H1 (cell line): Measurements from ENCODE around the gene HES3. TPM values are rescaled to one million over a fixed set of nuclear protein-coding genes. Genes with fewer than 3 reads are reported as not detected.

Experiments
- CTCF ChIA-PET: fragments of 300-600 bp; sonication (Branson Sonifier 250); formaldehyde crosslinking; loops from one replicate; lab custom pipeline; 2021; ENCODE audit not compliant: partially characterized antibody; lab: Charles Lee
- POLR2A ChIA-PET: fragments of 300-600 bp; sonication (Branson Sonifier 250); formaldehyde crosslinking; loops from one replicate; lab custom pipeline; 2021; ENCODE audit warnings: inconsistent platforms; ENCODE audit not compliant: partially characterized antibody; lab: Charles Lee
- DNase-seq, 2 experiments: peaks; one replicate each; pipeline versions ENCODE4 v3.0.0 to v3.0.0-alpha.2; 2010 to 2022; ENCODE audit warnings: low spot score in 2 of 2, low read depth in 1 of 2, mixed read lengths in 1 of 2
- FAIRE-seq: peaks from 2 replicates; lab custom pipeline; 2011; peaks lifted over from hg19 to GRCh38; lab: Jason Lieb, UNC
- H2AFZ ChIP-seq: 2 replicates; pipeline ENCODE4 v1.8.1; 2012; ENCODE audit warnings: low read length, inconsistent platforms
- H2AK5ac ChIP-seq: 2 replicates; pipeline ENCODE4 v1.6.1; 2013; ENCODE audit warnings: low read depth, low read length
- H2BK120ac ChIP-seq: replicated peaks from 2 replicates; pipeline ENCODE3; 2013; ENCODE audit warnings: low read depth, low read length, inconsistent platforms
- H2BK12ac ChIP-seq: 2 replicates; pipeline ENCODE4 v1.6.1; 2013; ENCODE audit warnings: low read depth, low read length
- H2BK15ac ChIP-seq: 2 replicates; pipeline ENCODE4 v1.6.1; 2013; ENCODE audit warnings: low read length
- H2BK20ac ChIP-seq: 2 replicates; pipeline ENCODE4 v1.6.1; 2013; ENCODE audit warnings: low read length
- H2BK5ac ChIP-seq: 2 replicates; pipeline ENCODE4 v1.6.1; 2013; ENCODE audit warnings: low read depth, low read length
- H3K14ac ChIP-seq: 2 replicates; pipeline ENCODE4 v1.6.1; 2013; ENCODE audit warnings: inconsistent platforms; ENCODE audit not compliant: insufficient read length
- H3K18ac ChIP-seq: 2 replicates; pipeline ENCODE4 v1.6.1; 2013; ENCODE audit warnings: low read length; ENCODE audit errors: extremely low read depth
- H3K23ac ChIP-seq: 2 replicates; pipeline ENCODE4 v1.6.1; 2013; ENCODE audit warnings: inconsistent platforms; ENCODE audit not compliant: insufficient read length
- H3K23me2 ChIP-seq: 2 replicates; pipeline ENCODE4 v1.6.1; 2013; ENCODE audit warnings: low read depth, low read length
- H3K27ac ChIP-seq: 2 replicates; pipeline ENCODE4 v1.6.1; 2011; ENCODE audit warnings: low read depth, low read length, inconsistent platforms
- H3K27me3 ChIP-seq, 4 experiments: replicated peaks in 1 of 4; 1 replicate in 1 of 4; 2 replicates in 3 of 4; pipeline versions ENCODE4 v1.6.1 to v1.8.1; 2011 to 2013; ENCODE audit warnings: low read length in 3 of 4, mild to moderate bottlenecking in 3 of 4, inconsistent platforms in 2 of 4, mixed read lengths in 2 of 4, moderate library complexity in 1 of 4; ENCODE audit not compliant: control insufficient read depth in 3 of 4, insufficient read depth in 3 of 4; ENCODE audit errors: extremely low read depth in 1 of 4
- H3K36me3 ChIP-seq, 4 experiments: 2 replicates each; pipeline versions ENCODE4 v1.6.1 to v1.8.1; 2011 to 2013; ENCODE audit warnings: mild to moderate bottlenecking in 4 of 4, low read length in 3 of 4, moderate library complexity in 2 of 4, control low read depth in 1 of 4, inconsistent platforms in 1 of 4; ENCODE audit not compliant: insufficient read depth in 4 of 4, control insufficient read depth in 2 of 4
- H3K4ac ChIP-seq: replicated peaks from 2 replicates; pipeline ENCODE3; 2013; ENCODE audit warnings: low read length, low read depth, mixed read lengths, inconsistent platforms; ENCODE audit not compliant: insufficient read length
- H3K4me1 ChIP-seq, 4 experiments: replicated peaks in 1 of 4; 1 replicate in 1 of 4; 2 replicates in 3 of 4; pipeline versions ENCODE4 v1.6.1 to v1.8.1; 2011 to 2013; ENCODE audit warnings: low read length in 3 of 4, inconsistent platforms in 2 of 4, mixed read lengths in 1 of 4; ENCODE audit not compliant: insufficient read depth in 4 of 4, control insufficient read depth in 3 of 4
- H3K4me2 ChIP-seq, 2 experiments: 2 replicates each; pipeline versions ENCODE4 v1.6.1 to v1.8.1; 2011 to 2013; ENCODE audit warnings: low read depth in 2 of 2, low read length in 2 of 2, control low read depth in 1 of 2, inconsistent platforms in 1 of 2, mild to moderate bottlenecking in 1 of 2; ENCODE audit not compliant: insufficient read depth in 1 of 2
- H3K4me3 ChIP-seq, 4 experiments: fragments of 200-600, 300-600 bp in 1 of 4; sonication (generic), shearing (Covaris generic), sonication (Bioruptor Twin) in 1 of 4; 2 replicates each; pipeline versions ENCODE4 v1.5.1 to v1.8.1; 2011 to 2016; ENCODE audit warnings: low read length in 4 of 4, low read depth in 3 of 4, control low read depth in 2 of 4, inconsistent platforms in 2 of 4, mild to moderate bottlenecking in 2 of 4, mixed read lengths in 1 of 4, moderate library complexity in 1 of 4; ENCODE audit not compliant: insufficient read depth in 2 of 4; ENCODE audit errors: extremely low read depth in 1 of 4
- H3K56ac ChIP-seq: replicated peaks from 2 replicates; pipeline ENCODE3; 2013; ENCODE audit warnings: low read depth, mild to moderate bottlenecking, mixed read lengths, low read length, inconsistent platforms; ENCODE audit not compliant: insufficient read length
- H3K79me1 ChIP-seq: 2 replicates; pipeline ENCODE4 v1.6.1; 2013; ENCODE audit warnings: low read depth, low read length, control low read depth
- H3K79me2 ChIP-seq, 2 experiments: 2 replicates each; pipeline versions ENCODE4 v1.6.1 to v1.8.1; 2012 to 2013; ENCODE audit warnings: low read length in 2 of 2, mild to moderate bottlenecking in 2 of 2, inconsistent platforms in 1 of 2; ENCODE audit not compliant: insufficient read depth in 2 of 2, control insufficient read depth in 1 of 2
- H3K9ac ChIP-seq, 4 experiments: replicated peaks in 1 of 4; 1 replicate in 1 of 4; 2 replicates in 3 of 4; pipeline versions ENCODE4 v1.6.1 to v1.8.1; 2011 to 2013; ENCODE audit warnings: low read depth in 3 of 4, low read length in 3 of 4, control low read depth in 2 of 4, mild to moderate bottlenecking in 2 of 4, moderate library complexity in 2 of 4, inconsistent platforms in 1 of 4; ENCODE audit errors: extremely low read depth in 1 of 4
- H3K9me3 ChIP-seq, 2 experiments: 2 replicates each; pipeline versions ENCODE4 v1.6.1 to v1.8.1; 2012 to 2013; ENCODE audit warnings: mild to moderate bottlenecking in 2 of 2, moderate library complexity in 2 of 2, control low read depth in 1 of 2, inconsistent platforms in 1 of 2, low read depth in 1 of 2, low read length in 1 of 2, mixed read lengths in 1 of 2; ENCODE audit not compliant: insufficient read depth in 2 of 2
- H4K20me1 ChIP-seq, 2 experiments: replicated peaks in 1 of 2; 2 replicates each; pipeline versions ENCODE3 to v1.8.1; 2011 to 2013; ENCODE audit warnings: inconsistent platforms in 2 of 2, low read length in 2 of 2, mild to moderate bottlenecking in 1 of 2; ENCODE audit not compliant: insufficient read depth in 2 of 2, control insufficient read depth in 1 of 2
- H4K5ac ChIP-seq: 2 replicates; pipeline ENCODE4 v1.6.1; 2013; ENCODE audit warnings: low read length, low read depth, mixed read lengths, inconsistent platforms; ENCODE audit not compliant: insufficient read length
- H4K8ac ChIP-seq: 2 replicates; pipeline ENCODE4 v1.8.0; 2013; ENCODE audit warnings: mild to moderate bottlenecking, moderate library complexity, low read length, inconsistent platforms; ENCODE audit not compliant: insufficient read depth; ENCODE audit errors: extremely low read depth
- H4K91ac ChIP-seq: replicated peaks from 2 replicates; pipeline ENCODE3; 2013; ENCODE audit warnings: low read length, mixed read lengths, inconsistent platforms; ENCODE audit not compliant: insufficient read length
- KDM5A ChIP-seq: fragments of 200-600 bp; IDR thresholded peaks from 2 replicates; pipeline ENCODE4 v1.7.1; 2012; ENCODE audit warnings: mild to moderate bottlenecking, low read length, inconsistent platforms, mixed read lengths
- SIN3A ChIP-seq, 2 experiments: IDR thresholded peaks in 1 of 2; conservative IDR thresholded peaks in 1 of 2; 2 replicates each; pipeline ENCODE4 v1.6.1; 2011 to 2012; ENCODE audit warnings: low read length in 2 of 2, improper control_type of control experiment in 1 of 2, low read depth in 1 of 2, mild to moderate bottlenecking in 1 of 2
- SRF ChIP-seq: IDR thresholded peaks from 2 replicates; pipeline ENCODE4 v1.6.1; 2011; ENCODE audit warnings: mild to moderate bottlenecking, low read depth, low read length, moderate library complexity
- TAF1 ChIP-seq: IDR thresholded peaks from 2 replicates; pipeline ENCODE4 v1.6.1; 2011; ENCODE audit warnings: mild to moderate bottlenecking, low read depth, low read length
- ZNF274 ChIP-seq: IDR thresholded peaks from 2 replicates; pipeline ENCODE4 v1.7.0; 2012; ENCODE audit warnings: low read length, borderline replicate concordance; ENCODE audit errors: extremely low read depth
- WGBS, 2 experiments: shearing (Covaris generic) in 1 of 2; methylation state at CpG; one replicate each; pipeline versions ENCODE4 v1.1.6 to v1.1.7; 2013 to 2015; ENCODE audit warnings: low lambda C conversion rate in 2 of 2, mixed read lengths in 2 of 2, inconsistent platforms in 1 of 2, low coverage in 1 of 2, missing lambda C conversion rate in 1 of 2; ENCODE audit not compliant: insufficient replicate concordance in 2 of 2, insufficient coverage in 1 of 2, insufficient read length in 1 of 2; ENCODE audit errors: extremely low coverage in 1 of 2, missing lambda C conversion rate in 1 of 2; 5-methylcytosine and 5-hydroxymethylcytosine counted together
- polyA plus RNA-seq, 7 experiments: library from polyadenylated mRNA; depleted of rRNA in 3 of 7; stranded (reverse) in 5 of 7; unstranded in 2 of 7; fragments of >200 nt in 5 of 7; fragments of 200-250 nt in 2 of 7; gene quantifications; 1 replicate in 5 of 7; 2 replicates in 1 of 7; 4 replicates in 1 of 7; pipeline versions ENCODE4 v1.2.1 to v1.2.3, GENCODE V29; 2011 to 2013; ENCODE audit warnings: missing spikeins in 2 of 7, mixed read lengths in 2 of 7
- total RNA-seq: library from RNA; stranded (reverse); fragmentation: NEBNext Ultra II Directional; extraction: Animal tissue kit (Norgen Biotek cat#: 25700); gene quantifications from 2 replicates; pipeline ENCODE4 v1.2.1, GENCODE V29; 2021

The HES3 gene
- total and polyA plus RNA-seq, 2 of the 8 experiments (the other 6 are each of a cell fraction or from before 2014, with no cell fraction given) = 38.8 to 54.3 TPM

DNA sequence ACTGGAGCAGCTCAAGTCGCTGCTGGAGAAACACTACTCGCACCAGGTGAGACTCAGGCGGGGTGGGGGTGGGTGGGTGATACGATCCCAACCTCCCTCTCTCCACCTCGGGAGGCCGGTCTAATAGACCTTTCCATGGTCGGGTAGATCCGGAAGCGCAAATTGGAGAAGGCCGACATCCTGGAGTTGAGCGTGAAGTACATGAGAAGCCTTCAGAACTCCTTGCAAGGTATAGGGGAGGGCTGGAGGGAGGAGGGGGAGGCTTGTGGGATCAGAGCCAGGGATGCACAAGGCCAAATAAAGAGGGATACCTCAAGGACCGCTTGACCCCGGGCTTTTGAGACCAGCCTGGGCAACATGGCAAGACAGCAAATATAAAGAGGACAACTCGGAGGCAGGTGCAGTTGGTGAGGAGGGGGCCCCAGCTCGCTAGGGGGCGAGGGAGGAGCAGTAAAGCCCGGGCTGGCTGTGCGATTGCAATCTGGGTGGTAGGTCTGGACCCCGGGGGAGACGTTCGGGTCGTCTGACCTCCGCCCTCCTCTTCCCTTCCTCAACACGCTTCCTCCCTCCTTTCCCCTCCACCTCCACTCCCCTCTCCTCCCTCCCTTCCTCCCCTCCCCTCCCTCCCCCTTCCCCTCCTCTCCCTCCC is 546 bp downstream of the HES3 start:
- peak overlapping the region; percentile 17; the same call in 1 of the 2 replicates for H2BK12ac ChIP-seq
- no peaks in the 10 kb centered on the region for H3K79me1 ChIP-seq
- H2BK15ac ChIP-seq = no peak overlapping the region
- ChIA-PET POLR2A (interaction anchor here (1.2 to 9.3 kb wide), 8 partner anchors 7 to 204 kb away, joined by 3 to 64 read pairs (median 4); partner anchors contain the start of genes GPR153, ICMT and RNF207), CTCF (interaction anchor here (0.7 to 19.1 kb wide), 14 partner anchors 7 to 192 kb away, joined by 3 to 353 read pairs (median 24); partner anchors contain the start of genes GPR153, ICMT, RNF207 and RPL22)
- no peak overlapping the region for H4K8ac ChIP-seq
- H3K23me2 ChIP-seq = peaks cover 19% of the 10 kb centered on the region; the same call in 1 of the 2 replicates
- H2BK5ac ChIP-seq = peak overlapping the region; percentile 60; the same call in 1 of the 2 replicates
- peaks cover 4 to 29% (median 19%) of the 10 kb centered on the region in 4 experiments for H3K27me3 ChIP-seq
- TF ChIP-seq SRF (no peak), TAF1 (no peak), KDM5A (no peak), ZNF274 (no peak), SIN3A (conservative IDR thresholded peaks at IDR 0.05 in 1 of 2, IDR thresholded peaks at IDR 0.05 in 1 of 2; ENCODE audit: low read depth in 1 of 2, low read length in 2 of 2) (0 out of 4 replicates have a peak, but pooled peaks of 1 of the 2 experiments have one; percentile 4)
- H2BK120ac ChIP-seq = no peak overlapping the region
- H3K9ac ChIP-seq = peak overlapping the region in 2 of 4 experiments; percentile 58 to 63; a peak in 4 of 7 replicates
- peak overlapping the region; percentile 87 to 89 for H3K4me2 ChIP-seq
- H3K4me1 ChIP-seq = peaks cover 18 to 40% (median 32%) of the 10 kb centered on the region in 4 experiments
- H3K14ac ChIP-seq = no peak overlapping the region
- DNase-seq (peak in 1 of 2 experiments; percentile 70), FAIRE-seq (no peak)
- no peak overlapping the region for H2AFZ ChIP-seq
- no peak overlapping the region for H3K56ac ChIP-seq
- peak overlapping the region; percentile 81 for H3K18ac ChIP-seq
- H4K20me1 ChIP-seq = peaks cover 9 to 16% of the 10 kb centered on the region in 2 experiments
- 3% methylated on average over 17 of the region's 24 CpGs; no CpG with 5 or more reads in 1 of the 2 experiments for WGBS, 2 experiments
- no peak overlapping the region for H3K4ac ChIP-seq
- no peak overlapping the region for H3K27ac ChIP-seq
- H3K23ac ChIP-seq = no peak overlapping the region
- no peak overlapping the region for H2AK5ac ChIP-seq
- H3K36me3 ChIP-seq = no peaks in the 10 kb centered on the region
- peak overlapping the region; percentile 59 to 91 (median 90) for H3K4me3 ChIP-seq
- H4K5ac ChIP-seq = peak overlapping the region; percentile 27
- no peaks in the 10 kb centered on the region for H3K9me3 ChIP-seq
- H4K91ac ChIP-seq = no peak overlapping the region
- no peaks in the 10 kb centered on the region; a peak in 1 of 4 replicates for H3K79me2 ChIP-seq
- H2BK20ac ChIP-seq = no peak overlapping the region
